ENCODE results near the gene HPS5. TPM values are rescaled to one million over a fixed set of nuclear protein-coding genes. Genes with fewer than 3 reads are reported as not detected.
"Not testable (repeated sequence)": the region's sequence is repeated elsewhere in the genome, so short reads cannot be mapped to it uniquely, and the experiment has no call there.

Gene HPS5
- polyA plus RNA-seq, 3 donors = 3.8 to 11.0 (median 10.2) TPM

GRCh38 chr11:18288911-18289310, 33.0 kb downstream of the HPS5 start:
- no peak overlapping the region for H3K27ac ChIP-seq (ENCODE audit: low read depth, low read length)
- WGBS, 3 donors = 95 to 98% (median 95%) methylated on average over 4 of the region's 4 CpGs

DNA sequence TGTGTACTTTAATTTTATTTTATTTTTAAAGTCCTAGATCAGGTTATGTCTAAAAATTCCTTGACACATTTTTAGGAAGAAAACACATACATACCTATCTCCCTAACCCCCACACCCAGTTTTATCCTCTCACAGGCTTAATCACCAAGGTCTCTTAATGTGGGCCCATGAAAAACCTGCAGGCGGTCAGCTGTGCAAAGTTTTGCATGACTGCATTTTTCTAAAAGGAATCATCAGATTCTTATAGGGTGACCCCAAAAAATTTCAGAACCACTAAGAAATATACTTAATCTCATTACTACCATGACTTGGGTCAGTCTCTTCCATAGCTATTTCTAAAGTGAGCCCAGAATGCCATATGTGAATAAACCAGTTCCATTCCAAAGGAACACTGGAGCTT, 36.1 kb downstream of the HPS5 start:
- 96 to 97% (median 97%) methylated on average over 1 of the region's 1 CpG for WGBS, 3 donors
- no peak overlapping the region for H3K27ac ChIP-seq (ENCODE audit: low read depth, low read length)

DNA sequence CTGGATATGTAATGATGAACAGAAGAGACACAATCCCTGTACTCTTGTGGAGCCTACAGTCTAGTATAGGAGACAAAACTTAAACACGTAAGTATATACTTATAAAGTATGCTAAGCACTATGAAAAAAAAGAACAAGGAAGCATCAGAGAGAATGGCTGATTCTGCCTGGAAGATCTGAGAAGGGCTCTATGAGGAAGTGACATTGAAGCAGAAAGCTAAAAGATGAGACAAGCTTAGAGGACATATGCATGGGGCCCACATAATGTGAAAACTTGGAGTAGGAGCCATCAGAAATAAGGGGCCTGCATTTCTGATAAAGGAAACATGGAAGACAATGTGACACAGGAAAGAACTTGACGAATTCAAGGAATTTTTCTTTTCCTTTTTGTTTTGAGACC, 39.3 kb downstream of the HPS5 start:
- 84 to 93% (median 90%) methylated on average over 2 of the region's 2 CpGs for WGBS, 3 donors
- no peak overlapping the region for H3K27ac ChIP-seq (ENCODE audit: low read depth, low read length)

GRCh38 chr11:18280438-18281045, 41.4 kb downstream of the HPS5 start:
- no peak overlapping the region for H3K27ac ChIP-seq (ENCODE audit: low read depth, low read length)
- WGBS, 3 donors = 75 to 91% (median 82%) methylated on average over 4 of the region's 4 CpGs

DNA sequence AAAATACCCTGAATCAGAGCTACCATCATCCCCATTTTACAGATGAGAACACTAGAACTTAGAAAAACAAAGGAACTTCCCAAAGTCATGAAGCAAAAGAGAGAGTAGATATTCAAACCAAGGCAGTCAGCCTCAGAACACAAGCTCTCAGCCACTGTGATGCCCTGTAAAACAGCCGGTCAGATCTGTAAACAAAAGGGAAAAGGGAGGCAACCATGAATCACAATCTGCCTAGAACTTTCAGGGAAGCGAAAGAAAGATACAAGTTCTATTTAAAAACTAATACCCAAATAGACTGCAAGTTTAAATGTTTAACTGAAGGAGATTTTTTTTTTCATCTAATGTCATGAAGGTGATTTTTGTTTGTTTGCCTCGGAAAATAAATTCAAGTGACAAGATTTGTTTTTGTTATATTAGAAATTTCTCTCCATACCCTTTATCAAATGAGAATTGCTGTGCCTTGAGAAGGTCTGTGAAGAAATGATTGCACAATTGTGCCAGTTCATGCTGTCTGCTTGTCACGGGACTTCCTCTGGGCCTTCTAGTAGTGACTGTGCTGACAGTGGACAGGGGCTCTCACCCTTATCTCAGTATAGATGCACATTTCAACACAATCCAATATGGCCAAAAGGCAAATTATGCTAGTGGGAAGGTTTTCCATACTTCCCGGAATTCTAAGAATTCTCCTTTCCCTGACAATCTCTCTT, 44.2 kb downstream of the HPS5 start:
- H3K27ac ChIP-seq (ENCODE audit: low read depth, low read length) = no peak overlapping the region
- WGBS, 3 donors = 71 to 90% (median 72%) methylated on average over 5 of the region's 5 CpGs

DNA sequence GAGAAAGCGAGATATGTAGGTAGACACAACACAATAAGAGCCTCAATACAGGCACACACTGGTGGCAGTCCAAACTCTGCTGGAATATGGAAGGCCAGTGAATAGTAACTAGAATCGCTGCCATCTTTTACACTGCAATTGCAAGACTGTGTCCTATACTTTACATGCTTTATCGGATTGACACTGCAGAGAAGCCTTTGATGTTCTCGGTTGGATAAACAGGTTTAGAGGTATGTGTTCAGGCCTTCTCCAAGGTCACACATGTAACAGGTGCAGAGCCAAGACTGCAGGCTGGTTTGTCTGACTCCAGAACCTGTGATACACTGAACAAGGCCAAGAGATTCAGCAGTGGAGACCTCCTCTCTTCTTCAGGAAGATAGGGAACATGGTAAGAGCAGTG, 50.7 kb downstream of the HPS5 start:
- 50 to 81% (median 70%) methylated on average over 4 of the region's 4 CpGs for WGBS, 3 donors

GRCh38 chr11:18270102-18270501, 51.8 kb downstream of the HPS5 start:
- no peak overlapping the region for H3K27ac ChIP-seq (ENCODE audit: low read depth, low read length)
- WGBS, 3 donors = 75 to 77% (median 76%) methylated on average over 4 of the region's 4 CpGs

More for the DNA sequence above, 50.7 kb downstream of the HPS5 start:
- H3K27ac ChIP-seq (ENCODE audit: low read depth, low read length) = no peak overlapping the region

- not testable (repeated sequence) for H3K27ac ChIP-seq (ENCODE audit: low read depth, low read length)
- WGBS, 3 donors = 45 to 89% (median 71%) methylated on average over 1 to 2 of the region's 5 CpGs
Measured at GRCh38 chr11:18269252-18269651, 52.7 kb downstream of the HPS5 start.

- WGBS, 3 donors = 70 to 82% (median 71%) methylated on average over 3 to 6 of the region's 10 CpGs
- not testable (repeated sequence) for H3K27ac ChIP-seq (ENCODE audit: low read depth, low read length)
Measured at GRCh38 chr11:18267335-18268133, 54.4 kb downstream of the HPS5 start.

GRCh38 chr11:18265949-18266348, 56.0 kb downstream of the HPS5 start, which contains the start of gene SAA1:
Gene SAA1 (plus strand): TSS chr11:18266264. CDS start chr11:18266888, 624 bp downstream.
- H3K27ac ChIP-seq (ENCODE audit: low read depth, low read length) = no peak within 1 kb of the TSS
- 52 to 60% (median 54%) methylated on average over 8 of the region's 8 CpGs for WGBS, 3 donors

DNA sequence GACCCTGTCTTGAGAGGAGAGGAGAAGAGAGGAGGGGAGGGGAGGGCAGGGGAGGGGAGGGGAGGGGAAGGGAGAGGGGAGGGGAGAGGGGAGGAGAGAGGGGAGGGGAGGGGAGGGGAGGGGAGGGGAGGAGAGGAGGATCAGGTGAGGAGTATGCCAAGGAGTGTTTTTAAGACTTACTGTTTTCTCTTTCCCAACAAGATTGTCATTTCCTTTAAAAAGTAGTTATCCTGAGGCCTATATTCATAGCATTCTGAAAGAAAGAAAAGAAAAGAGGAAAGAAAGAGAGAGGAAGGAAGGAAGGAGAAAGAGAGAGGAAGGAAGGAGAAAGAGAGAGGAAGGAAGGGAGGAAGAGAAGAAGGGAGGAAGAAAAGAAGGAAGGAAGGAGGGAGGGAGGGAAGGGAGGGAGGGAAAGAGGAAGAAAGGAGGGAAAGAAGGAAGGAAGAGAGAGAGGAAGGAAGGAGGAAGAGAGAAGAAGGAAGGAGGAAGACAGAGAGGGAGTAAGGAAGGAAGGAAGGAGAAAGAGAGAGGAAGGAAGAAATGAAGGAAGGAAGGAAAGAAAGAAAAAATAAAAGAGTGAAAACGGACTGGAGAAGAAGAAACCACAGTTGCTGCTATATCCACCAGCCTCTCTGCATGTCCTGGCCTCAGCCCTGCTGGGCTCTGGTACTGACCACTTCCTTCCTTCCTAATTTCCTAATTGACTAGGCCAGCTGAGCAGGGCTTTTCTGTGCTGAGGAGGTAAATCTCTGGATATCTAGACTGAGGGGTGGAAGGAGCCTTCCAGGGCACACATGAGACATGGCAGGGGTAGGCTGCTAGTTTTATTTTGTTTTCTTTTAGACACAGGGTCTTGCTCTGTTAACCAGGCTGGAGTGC, 57.0 kb downstream of the HPS5 start:
- WGBS, 3 donors = 14 to 59% (median 35%) methylated on average over 1 of the region's 1 CpG
- H3K27ac ChIP-seq (ENCODE audit: low read depth, low read length) = no peak overlapping the region

GRCh38 chr11:18264035-18264434, 57.9 kb downstream of the HPS5 start:
- 70 to 78% (median 76%) methylated on average over 4 of the region's 4 CpGs for WGBS, 3 donors
- H3K27ac ChIP-seq (ENCODE audit: low read depth, low read length) = no peak overlapping the region

- WGBS, 3 donors = 60 to 74% (median 74%) methylated on average over 8 of the region's 8 CpGs
- not testable (repeated sequence) for H3K27ac ChIP-seq (ENCODE audit: low read depth, low read length)
Measured at GRCh38 chr11:18262681-18263350, 59.1 kb downstream of the HPS5 start.

DNA sequence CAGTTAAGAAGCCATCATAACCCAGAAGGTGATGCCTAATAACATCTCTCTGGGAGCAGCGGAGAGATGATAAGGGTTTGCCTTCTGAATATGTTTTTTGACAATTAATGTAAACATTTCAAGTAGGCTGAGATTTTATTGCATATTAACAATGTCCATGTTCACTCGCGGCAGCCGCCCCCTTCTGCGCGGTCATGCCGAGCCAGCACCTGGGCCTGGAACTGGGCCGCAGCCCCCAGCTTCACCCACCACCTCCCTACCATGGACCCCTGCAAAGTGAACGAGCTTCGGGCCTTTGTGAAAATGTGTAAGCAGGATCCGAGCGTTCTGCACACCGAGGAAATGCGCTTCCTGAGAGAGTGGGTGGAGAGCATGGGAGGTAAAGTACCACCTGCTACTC, 60.2 kb downstream of the HPS5 start:
- H3K27ac ChIP-seq (ENCODE audit: low read depth, low read length) = no peak overlapping the region
- WGBS, 3 donors = 93 to 95% (median 93%) methylated on average over 14 of the region's 14 CpGs

DNA sequence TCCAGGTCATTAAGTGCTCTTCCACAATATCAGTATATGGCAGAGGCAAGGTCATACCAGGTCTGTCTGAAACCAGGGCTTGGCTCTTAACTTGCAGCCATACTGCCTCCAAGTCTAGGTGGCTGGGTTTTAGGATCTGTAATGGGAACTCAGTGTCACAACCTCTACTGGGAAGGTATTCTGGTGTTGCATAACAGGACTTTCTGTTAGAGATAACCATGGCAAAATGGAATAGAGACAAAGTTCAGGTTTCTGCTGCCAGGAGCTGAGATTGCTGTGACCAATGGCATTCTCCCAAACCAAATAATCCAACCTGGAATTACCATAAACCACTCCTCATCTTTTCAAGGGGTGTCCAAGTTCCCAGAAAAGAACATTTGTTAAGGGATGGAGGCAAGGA, 62.7 kb downstream of the HPS5 start:
- no peak overlapping the region for H3K27ac ChIP-seq (ENCODE audit: low read depth, low read length)

DNA sequence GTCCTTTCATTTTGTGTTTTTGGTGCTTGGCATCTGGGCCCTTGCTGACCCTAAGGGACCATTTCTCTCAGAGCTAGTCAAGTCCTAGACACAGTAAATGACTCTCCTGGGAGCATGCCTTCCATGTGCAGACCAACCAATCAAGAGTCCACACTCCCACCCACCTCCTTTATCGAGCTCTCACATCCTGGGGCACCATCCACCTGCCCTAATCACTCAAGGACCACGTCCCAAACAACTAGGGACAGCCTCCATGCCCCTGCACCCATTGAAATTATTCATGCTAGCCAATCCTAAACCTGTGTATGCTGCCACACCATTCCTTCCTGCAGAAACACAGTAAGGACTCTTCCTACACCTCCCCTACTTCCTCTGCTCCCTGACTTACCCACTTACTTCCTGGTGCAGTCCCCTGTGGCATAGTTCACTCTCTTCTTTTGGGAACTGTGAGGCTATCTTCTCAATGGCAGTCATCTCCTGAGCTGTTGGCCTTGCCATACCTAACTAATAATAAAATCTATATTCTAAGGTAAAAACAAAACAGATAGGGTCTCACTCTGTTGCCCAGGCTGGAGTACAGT, 67.1 kb downstream of the HPS5 start:
- WGBS, 3 donors = 55 to 75% (median 70%) methylated on average over 2 of the region's 2 CpGs
- no peak overlapping the region for H3K27ac ChIP-seq (ENCODE audit: low read depth, low read length)

- no peak overlapping the region for H3K27ac ChIP-seq (ENCODE audit: low read depth, low read length)
- 80 to 89% (median 82%) methylated on average over 11 of the region's 11 CpGs for WGBS, 3 donors
Measured at GRCh38 chr11:18253778-18254338, 68.1 kb downstream of the HPS5 start.
